ENCODE results near the gene ROBO1.

The ROBO1 gene

DNA sequence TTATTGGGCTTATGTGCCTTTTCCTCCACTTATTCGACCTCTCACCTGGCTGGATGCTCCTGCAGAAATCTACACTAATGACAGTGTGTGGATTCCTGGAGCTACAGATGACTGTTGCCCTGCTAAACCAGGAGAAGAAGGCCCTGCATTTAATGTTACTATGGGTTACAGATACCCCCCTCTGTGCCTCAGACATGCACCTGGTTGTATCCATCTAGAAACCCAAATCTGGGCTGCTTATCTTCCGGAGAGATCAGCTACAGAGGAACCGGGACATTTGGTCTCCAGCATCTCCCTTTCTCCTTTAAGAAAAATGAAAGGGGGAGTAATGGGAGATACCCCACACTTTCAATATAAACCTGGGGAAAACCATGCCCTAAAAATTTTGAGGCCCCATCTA, 710.0 kb downstream of the ROBO1 start:
- H3K4me3 ChIP-seq: no peak overlapping the region
- DNase-seq (ENCODE audit: low spot score): no peak
- TF ChIP-seq, protein P1, sequence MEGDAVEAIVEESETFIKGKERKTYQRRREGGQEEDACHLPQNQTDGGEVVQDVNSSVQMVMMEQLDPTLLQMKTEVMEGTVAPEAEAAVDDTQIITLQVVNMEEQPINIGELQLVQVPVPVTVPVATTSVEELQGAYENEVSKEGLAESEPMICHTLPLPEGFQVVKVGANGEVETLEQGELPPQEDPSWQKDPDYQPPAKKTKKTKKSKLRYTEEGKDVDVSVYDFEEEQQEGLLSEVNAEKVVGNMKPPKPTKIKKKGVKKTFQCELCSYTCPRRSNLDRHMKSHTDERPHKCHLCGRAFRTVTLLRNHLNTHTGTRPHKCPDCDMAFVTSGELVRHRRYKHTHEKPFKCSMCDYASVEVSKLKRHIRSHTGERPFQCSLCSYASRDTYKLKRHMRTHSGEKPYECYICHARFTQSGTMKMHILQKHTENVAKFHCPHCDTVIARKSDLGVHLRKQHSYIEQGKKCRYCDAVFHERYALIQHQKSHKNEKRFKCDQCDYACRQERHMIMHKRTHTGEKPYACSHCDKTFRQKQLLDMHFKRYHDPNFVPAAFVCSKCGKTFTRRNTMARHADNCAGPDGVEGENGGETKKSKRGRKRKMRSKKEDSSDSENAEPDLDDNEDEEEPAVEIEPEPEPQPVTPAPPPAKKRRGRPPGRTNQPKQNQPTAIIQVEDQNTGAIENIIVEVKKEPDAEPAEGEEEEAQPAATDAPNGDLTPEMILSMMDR (IDR thresholded peaks at IDR 0.05): no peak

DNA sequence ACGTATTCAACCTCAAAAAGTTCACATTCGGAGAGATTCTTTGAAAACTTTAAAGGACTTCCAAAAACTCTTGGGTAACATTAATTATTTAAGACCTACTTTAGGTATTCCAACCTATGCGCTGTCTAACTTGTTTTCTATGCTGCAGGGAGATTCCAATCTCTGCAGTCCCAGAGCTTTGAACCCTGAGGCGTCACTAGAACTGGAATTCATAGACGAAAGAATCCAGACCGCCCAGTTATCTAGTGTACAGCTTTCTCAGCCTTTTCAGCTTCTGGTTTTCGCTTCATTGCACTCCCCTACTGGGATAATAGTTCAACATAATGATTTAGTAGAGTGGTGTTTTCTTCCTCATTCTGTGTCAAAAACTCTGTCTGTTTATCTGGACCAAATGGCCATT, 711.3 kb downstream of the ROBO1 start:
- Histone ChIP-seq H3K27ac (no peak overlapping the region), H3K4me3 (no peak overlapping the region)
- TF ChIP-seq, protein P1 (IDR thresholded peaks at IDR 0.05): no peak
- no peak for DNase-seq (ENCODE audit: low spot score)

More for the DNA sequence above, 710.0 kb downstream of the ROBO1 start:
- no peak overlapping the region for H3K27ac ChIP-seq

DNA sequence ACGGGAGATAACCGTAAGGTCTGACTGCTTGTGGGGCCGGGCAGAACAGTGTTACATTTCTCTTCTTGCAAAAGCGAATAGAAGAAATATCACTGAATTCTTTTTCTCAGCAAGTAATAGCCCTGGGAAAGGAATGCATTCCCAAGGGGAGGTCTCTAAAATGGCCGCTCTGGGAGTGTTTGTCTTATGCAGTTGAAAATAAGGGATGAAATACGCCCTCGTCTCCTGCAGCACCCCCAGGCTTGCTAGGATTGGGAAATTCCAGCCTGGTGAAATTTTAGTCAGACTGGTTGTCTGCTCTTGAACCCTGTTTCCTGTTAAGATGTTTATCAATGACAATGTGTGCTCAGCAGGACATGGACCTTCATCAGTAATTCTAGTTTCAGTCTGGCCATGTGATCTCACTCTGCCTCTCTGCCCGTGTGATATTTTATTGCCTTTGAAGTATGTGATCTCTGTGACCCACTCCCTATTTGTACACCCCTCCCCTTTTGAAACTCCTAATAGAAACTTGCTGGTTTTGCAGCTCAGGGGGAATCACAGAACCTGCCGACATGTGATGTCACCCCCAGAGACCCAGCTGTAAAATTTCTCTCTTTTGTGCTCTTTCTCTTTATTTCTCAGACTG, 715.6 kb downstream of the ROBO1 start:
- H3K27ac ChIP-seq: no peak overlapping the region

DNA sequence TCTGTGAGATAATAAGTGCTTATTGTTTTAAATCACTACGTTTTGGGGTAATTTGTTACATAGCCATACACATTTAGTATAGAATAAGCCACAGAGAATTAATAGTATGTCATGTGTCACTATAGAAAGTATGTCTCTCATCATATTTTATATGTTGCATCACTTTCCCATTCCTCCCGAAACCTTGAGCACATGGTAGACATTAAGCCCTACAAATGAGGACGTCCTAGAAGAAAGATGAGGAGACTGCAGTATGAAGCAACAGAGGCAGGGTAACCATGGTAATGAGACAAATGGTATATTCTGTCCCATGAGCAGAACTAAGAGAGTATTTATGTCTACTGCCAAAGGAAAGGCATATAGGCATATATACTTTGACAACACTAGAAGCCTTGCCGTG, 720.2 kb downstream of the ROBO1 start:
- Histone ChIP-seq H3K4me3 (no peak overlapping the region), H3K27ac (no peak overlapping the region)
- DNase-seq (ENCODE audit: low spot score): no peak
- TF ChIP-seq, protein P1 (IDR thresholded peaks at IDR 0.05): no peak

More for the DNA sequence above, 715.6 kb downstream of the ROBO1 start:
- no peak overlapping the region for H3K4me3 ChIP-seq
- TF ChIP-seq, protein P1 (IDR thresholded peaks at IDR 0.05): no peak
- DNase-seq (ENCODE audit: low spot score): no peak

DNA sequence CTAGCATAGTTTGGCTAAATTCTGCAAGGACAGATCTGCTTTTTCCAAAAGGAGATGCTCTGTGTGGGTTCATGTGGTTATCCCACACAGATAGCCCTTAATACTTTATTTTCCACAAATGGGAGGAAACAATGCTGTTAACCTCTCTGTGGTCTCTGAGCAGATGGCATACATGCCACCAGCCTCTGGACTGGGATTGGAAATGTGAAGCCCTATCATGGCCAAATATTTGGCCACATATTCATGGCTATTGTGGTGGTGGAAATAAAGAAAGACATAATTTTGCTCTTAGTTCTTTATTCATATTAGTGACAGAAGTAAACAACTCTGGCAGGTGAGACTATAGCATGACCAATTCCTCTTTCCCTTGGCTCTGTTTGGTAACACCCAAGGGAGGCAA, 726.2 kb downstream of the ROBO1 start:
- Histone ChIP-seq H3K27ac (no peak overlapping the region), H3K4me3 (no peak overlapping the region)
- TF ChIP-seq, protein P1 (IDR thresholded peaks at IDR 0.05): no peak
- no peak for DNase-seq (ENCODE audit: low spot score)

DNA sequence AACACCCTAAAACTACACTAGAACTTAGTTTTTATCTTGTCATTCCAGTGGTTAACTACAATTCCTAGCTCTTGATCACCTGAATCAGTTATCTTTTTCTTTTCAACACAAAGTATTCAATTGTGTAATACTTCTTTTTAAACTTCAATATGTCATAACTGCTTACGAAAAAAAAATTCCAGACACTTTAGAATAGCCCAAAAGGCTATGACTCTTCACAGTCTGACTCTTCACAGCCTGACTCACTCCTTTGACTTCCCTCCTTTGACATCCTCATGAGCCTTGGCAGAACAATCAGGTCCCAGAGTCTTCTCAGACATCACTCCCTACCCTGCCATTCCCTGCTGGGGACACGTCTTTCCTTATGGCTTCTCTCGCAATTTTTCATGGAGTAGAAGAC, 727.1 kb downstream of the ROBO1 start:
- TF ChIP-seq, protein P1 (IDR thresholded peaks at IDR 0.05): no peak
- DNase-seq (ENCODE audit: low spot score): no peak
- no peak overlapping the region for H3K4me3 ChIP-seq
- no peak overlapping the region for H3K27ac ChIP-seq

DNA sequence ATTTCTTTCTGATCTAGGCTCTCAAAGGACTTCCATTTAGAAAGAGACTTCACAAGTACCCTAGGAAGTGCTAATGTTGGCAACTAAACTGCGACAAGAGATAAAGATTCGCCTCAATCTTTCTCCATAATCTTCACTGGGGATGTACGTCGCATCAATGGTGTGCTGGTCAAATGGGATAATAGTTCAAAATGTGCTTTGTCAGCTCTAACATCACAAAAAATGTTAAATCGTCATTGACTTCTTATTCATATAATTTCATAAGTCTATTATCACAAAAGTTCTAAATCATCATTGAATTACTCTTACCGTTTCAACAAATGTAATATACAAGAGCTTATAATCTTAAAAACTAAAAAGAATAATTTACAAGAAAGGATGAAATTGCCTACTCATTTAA, 727.7 kb downstream of the ROBO1 start:
- TF ChIP-seq, protein P1 (IDR thresholded peaks at IDR 0.05): no peak
- no peak overlapping the region for H3K4me3 ChIP-seq
- no peak overlapping the region for H3K27ac ChIP-seq
- DNase-seq (ENCODE audit: low spot score): no peak

Data from coronary artery (tissue), 2 donors.